ENCODE results near the gene CENPP.

- no peak for TF ChIP-seq CTCF (IDR thresholded peaks at IDR 0.05; ENCODE audit: low read length)
- no peak for TF ChIP-seq EZH2phosphoT487 (IDR thresholded peaks at IDR 0.05; ENCODE audit: low read length)
These were observed 7.0 kb downstream of the CENPP start for GRCh38 chr9:92332577-92333281.

Measured in MM.1S (cell line).